Renal pelvis (tissue), 4 donors: ENCODE results near the gene TUBB4B. TPM values are rescaled to one million over a fixed set of nuclear protein-coding genes. Genes with fewer than 3 reads are reported as not detected.

Experiments used
- DNase-seq: peaks from one replicate; pipeline ENCODE4 v3.0.0-alpha.2; 2013
- polyA plus RNA-seq, 3 donors: library from polyadenylated mRNA; unstranded; fragments of 120-200 nt; gene quantifications; one replicate each; pipeline ENCODE4 v1.2.1, GENCODE V29; 2013; ENCODE audit not compliant: insufficient read length in 3 of 3

The TUBB4B gene
- polyA plus RNA-seq, 3 donors: 383 to 516 (median 420) TPM

DNA sequence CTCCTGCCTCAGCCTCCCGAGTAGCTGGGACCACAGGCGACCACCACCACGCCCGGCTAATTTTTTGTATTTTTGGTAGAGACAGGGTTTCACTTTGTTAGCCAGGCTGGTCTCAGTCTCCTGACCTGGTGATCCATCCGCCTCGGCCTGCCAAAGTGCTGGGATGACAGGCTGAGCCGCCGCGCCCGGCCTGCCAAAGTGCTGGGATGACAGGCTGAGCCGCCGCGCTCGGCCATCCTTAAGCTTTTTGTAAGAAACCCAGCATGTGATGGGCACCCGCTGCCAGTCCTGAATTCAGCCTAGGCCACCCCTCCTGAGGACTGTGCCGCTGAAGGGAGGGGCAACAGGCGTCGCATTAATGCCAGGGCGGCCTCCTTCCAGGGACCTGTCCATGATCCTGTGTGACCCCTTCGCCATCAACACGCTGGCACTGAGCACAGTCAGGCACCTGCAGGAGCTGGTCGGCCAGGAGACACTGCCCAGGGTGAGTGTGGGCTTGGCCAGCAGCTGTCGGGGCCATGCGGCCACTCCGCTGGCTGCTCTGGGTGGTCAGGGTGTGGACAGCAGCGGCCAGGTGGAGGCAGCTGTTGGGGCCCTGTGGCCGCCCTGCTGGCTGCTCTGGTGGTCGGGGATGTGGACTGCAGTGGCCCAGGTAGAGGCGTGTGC is 24.5 kb downstream of the TUBB4B start:
- no peak for DNase-seq

DNA sequence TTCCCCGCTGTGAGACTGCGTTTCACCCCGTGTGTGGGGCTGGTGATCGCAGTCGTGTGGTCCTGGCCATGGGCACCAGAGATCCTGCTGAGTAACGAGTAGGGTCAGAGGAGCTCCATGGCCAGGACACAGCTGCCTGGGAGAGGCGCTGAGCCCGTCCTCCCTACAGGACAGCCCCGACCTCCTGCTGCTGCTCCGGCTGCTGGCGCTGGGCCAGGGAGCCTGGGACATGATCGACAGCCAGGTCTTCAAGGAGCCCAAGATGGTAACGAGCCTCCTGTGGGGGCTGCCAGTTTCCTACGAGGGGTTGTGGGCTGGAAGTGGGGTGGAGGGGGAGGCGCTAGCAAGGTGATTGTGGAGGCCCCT is 25.1 kb downstream of the TUBB4B start:
- no peak for DNase-seq

DNA sequence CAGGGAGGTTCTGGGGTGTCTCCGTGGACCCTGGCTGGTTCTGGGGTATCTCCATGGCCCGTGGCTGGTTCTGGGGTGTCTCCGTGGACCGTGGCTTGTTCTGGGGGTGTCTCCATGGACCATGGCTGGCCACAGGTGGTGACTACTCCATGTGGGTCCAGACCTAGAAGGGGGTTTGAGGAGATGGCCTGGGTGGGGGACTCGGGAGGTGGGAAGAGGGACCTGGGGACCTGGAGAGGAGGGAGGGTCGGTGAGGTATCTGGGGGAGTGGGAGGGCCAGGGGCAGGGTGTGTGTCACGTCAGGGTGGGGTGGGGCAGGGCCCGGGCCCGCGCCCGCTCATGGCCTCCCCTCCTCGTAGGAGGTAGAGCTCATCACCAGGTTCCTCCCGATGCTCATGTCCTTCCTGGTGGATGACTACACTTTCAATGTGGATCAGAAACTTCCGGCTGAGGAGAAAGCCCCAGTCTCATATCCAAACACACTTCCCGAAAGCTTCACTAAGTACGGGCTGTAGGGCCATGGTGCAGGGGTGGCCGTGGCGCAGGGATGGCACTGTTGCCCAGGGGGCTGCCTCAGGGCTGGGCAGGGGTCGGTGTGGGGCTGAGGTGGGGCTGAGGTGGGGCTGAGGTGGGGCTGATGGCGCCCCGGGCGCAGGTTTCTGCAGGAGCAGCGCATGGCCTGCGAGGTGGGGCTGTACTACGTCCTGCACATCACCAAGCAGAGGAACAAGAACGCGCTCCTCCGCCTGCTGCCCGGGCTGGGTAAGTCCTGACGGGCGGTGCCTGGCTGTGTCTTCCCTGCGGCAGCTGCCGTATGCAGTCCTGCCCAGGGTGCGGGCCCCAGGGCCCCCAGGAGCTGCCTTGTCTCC is 25.7 kb downstream of the TUBB4B start:
- DNase-seq: no peak

DNA sequence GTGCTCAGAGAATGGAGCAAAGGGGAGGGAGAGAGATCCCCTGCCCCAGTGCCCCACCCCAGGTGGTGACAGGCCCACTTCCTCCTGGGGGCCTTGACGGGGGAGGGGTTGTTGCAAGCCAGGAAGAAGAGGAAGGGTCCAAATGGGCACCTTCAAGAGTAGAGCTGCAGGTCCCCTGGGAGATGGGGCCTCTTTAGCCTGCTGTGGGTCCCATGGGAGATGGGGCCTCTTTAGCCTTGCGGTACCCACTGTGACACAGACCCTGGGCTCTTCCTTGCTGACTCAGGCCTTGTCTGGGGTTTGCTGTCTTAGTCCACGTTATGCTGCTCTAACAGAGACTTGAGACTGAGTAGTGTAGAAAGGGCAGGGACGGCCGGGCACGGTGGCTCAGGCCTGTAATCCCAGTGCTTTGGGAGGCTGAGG is 26.9 kb downstream of the TUBB4B start:
- no peak for DNase-seq

DNA sequence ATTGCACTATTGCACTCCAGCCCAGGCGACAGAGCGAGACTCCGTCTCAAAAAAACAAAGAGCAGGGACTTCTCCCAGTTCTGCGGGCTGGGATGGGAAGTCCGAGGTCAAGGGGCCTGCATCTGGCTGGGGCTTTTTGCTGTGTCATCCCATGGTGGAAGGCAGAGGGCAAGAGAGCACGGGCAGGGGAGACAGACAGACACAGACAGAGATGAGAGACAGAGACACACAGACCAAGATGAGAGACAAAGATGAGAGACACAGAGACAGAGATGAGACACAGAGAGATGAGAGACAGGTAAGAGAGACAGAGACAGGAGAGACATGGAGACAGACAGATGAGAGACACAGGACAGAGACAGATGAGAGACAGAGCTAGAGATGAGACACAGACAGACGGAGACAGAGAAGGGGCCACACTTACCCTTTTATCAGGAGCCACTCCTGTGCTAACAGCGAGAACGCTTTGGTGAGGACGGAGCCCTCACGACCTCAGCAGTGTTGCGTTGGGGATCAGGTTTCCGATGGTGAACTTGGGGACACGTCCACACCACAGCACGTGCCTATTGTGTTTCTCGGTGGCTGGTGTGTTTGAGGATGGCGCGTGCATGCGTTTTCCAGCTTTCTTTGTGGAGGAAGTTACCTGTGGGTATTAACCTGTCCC is 27.6 kb downstream of the TUBB4B start:
- no peak for DNase-seq

DNA sequence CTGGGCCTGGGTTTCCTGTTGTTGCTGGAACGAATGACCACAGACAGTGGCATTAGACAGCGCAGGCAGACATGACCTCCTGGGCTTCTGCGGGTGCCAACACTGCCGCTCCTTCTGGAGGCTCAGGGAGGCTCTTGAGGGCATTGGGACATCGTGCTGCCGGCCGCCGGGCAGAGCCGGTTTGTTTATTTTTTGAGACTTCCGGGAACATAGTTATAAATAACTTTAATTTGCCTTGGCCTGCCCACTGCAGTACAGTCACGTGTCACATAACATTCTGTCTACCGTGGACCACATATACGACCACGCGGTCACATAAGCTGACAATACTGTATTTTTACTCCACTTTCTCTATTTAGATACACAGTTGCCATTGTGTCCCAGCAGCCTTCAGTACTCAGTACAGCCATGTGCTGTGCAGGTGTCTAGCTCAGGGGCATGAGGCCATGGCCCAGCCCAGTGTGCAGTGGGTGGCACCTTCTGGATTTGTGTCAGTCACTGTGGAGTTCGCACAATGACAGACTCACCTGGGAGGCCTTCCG is 28.2 kb downstream of the TUBB4B start:
- no peak for DNase-seq

DNA sequence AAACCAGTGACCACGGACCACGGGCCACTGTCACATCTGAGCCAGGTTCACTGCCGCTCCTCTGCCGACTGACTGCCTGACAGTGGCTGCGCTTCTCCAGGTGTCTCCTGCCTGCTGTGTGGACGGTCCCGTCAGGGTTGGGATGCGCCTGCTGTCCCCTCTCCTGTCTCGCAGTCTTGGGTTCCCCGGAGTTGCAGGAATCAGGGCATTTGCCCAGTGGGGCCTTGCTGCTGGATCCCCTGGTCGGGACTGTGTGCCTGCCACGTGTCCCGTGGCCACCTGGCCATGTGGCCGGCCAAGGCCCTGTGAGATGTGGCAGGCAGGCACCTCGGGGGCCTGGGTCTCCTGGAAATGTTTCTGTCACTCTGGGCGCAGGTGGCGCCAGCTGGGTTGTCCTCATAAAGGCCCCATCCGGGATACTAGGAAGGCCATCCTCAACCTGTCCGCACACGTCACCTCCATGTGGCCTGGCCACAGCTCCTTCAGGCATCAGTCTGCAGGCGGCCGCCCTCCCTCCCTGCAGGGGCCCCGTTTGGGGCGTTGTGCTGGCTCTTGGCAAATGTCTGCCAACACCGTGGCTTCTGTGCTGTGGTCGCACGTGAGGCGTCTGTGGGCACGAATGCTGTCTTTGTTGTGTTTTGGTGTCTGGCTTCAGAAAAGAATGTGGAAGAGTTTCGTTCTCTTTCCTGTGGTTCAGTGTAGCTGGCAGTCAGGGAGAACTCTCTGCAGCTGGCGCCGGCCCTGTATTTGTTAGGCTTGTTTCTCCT is 30.0 kb downstream of the TUBB4B start:
- no peak for DNase-seq

DNA sequence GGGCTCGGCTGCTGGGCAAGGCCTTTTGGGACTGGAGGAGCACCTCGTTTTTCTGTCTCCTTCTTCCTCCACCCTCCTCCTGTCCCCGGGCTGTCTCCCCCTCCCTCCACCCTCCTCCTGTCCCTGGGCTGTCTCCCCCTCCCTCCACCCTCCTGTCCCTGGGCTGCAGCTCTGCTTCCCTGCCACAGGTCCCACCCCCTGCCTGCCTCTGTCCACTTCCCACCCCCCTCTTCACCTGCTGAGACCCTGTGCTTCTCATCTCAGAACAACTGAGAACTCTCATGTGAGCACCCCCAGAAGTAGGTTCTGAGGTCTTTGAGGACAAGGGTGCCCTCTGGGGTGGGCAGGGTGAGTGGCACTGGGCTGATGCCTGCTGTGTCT is 30.6 kb downstream of the TUBB4B start:
- no peak for DNase-seq

DNA sequence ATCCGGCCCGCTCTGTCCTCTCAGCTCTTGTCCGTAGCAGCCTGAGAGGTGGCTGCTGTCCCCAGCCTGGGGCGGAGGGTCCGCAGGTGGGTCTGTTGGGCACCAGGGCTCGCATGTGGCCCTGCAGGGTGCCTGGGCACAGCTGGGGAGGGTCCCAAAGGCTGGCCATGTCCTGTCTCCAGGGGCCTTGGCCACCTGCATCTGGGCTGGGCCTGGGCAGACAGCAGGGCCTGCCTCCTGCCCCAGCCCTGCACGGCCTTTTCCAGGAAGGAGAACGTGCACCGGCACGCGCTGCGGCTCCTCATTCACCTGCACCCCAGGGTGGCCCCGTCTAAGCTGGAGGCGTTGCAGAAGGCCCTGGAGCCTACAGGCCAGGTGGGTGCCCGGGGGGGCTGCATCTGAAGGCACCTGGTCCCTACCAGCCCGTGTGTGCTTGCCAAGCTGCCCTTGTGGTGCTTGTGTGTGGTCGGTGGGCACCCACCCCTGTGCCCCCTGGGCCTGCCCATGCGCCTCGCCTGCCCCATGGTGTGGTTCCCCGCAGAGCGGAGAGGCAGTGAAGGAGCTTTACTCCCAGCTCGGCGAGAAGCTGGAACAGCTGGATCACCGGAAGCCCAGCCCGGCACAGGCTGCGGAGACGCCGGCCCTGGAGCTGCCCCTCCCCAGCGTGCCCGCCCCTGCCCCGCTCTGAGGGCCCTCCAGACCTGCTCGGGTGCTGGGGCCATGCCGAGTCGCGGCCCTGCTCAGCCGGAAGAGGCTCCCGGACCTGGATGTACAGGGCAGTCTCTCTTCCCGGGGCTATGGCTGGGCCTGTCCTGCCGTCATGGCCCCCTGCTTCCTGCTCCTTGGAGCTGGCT is 31.4 kb downstream of the TUBB4B start:
- no peak for DNase-seq

DNA sequence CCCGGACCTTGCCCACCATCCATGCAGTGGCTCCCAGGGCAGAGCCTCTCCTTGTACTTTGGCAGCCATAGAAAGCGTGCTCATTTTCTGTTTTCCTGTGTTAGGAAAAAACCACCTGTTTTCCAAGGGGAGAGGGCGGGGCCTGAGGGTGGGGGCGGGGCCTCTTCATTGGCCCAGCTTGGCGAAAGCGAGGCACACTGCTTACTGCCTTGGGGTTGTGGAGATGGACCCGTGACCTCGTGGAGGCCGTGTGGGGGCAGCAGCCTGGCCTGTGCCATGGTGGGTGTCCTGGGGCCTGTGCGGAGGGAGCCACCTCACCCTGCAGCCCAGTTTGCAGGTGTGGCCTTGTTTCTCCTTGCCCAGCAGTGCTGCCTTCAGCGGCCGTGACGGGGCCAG is 32.0 kb downstream of the TUBB4B start:
- DNase-seq: no peak

DNA sequence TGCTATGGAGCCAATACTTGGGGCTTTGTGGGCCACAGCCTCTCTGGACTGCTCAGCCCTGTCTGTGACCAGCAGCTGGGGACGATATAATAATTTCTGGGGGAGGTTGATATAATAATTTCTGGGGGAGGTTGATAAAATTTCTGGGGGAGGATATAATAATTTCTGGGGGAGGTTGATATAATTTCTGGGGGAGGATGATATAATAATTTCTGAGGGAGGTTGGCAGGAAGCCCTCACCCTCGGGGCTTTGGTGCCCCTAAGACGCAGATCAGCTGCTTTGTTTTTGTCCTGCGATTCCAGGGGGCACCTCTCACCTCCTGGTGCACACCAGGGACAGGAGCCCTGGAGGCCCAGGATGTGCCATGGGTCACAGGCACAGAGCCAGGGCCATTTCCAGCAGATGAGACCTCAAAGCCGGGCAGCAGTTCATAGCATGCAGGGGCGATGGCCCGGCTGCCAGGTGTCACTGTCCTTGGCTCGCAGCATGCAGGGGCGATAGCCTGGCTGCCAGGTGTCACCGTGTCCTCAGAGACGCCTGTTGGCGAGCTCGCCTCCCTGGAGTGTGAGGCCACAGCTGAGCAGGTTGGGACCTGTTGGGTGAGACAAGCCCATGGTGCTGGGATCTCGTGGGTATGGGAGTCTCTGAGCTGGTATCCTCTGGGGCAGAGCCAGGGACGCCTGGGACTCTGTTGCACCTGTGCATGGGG is 32.7 kb downstream of the TUBB4B start:
- DNase-seq: no peak

DNA sequence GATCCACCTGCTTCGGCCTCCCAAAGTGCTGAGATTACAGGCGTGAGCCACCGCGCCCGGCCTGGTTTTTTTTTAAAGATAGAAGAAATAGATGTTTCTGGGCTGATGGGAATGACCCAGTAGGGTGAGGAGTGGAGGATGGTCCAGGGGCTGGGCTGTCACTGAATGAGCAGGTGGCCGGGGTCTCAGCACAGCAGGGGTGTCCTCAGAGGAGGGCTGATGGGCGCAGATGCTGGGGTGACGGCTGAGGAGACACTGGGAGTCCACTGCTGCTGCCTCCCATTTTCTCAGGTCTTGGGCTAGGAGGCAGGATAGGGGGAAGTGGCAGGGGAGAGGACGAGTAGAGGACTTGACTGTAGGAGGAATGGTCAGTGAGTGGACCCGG is 34.1 kb downstream of the TUBB4B start:
- no peak for DNase-seq

DNA sequence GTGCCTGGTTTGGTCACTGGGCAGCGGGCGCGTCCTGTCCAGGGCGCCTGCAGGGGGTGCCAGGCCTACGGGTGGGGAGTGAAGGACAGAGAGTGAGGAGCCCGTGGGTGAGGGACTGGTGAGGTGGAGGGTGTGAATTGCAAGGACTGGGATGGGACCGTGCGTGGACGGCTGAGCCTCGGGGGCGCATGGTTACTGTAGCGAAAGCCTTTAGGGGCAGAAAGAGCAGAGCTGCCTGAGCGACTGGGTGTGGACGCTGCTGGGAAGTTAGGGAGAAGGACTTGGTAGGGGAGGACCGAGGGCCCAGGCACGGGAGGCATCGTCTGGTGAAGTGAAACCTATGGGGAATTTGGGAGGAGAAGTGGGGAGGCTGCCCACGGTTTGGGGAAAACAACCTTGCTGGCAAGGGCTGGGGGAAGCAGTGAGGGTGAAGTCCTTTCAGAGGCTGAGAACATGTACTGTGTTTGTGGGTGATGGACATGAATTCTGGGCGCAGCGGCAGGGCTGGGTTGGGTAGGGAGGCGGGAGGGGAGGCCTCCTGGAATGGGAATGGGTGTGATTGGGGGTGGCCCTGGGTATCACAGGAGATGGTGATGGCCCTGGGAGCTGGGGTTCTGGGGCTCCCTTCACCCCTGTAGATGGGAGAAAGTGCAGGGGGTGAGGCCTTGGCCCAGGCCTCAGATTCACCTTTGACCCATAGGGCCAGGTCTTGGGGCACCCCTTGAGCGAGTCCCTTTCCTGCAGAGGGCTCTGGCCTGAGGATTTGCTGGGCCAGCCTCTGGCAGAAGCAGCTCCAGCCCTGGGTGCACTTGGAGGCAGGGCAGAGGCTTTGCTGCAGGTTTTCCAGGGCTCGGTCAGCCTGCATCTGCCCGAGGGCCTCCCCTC is 34.7 kb downstream of the TUBB4B start:
- no peak for DNase-seq

DNA sequence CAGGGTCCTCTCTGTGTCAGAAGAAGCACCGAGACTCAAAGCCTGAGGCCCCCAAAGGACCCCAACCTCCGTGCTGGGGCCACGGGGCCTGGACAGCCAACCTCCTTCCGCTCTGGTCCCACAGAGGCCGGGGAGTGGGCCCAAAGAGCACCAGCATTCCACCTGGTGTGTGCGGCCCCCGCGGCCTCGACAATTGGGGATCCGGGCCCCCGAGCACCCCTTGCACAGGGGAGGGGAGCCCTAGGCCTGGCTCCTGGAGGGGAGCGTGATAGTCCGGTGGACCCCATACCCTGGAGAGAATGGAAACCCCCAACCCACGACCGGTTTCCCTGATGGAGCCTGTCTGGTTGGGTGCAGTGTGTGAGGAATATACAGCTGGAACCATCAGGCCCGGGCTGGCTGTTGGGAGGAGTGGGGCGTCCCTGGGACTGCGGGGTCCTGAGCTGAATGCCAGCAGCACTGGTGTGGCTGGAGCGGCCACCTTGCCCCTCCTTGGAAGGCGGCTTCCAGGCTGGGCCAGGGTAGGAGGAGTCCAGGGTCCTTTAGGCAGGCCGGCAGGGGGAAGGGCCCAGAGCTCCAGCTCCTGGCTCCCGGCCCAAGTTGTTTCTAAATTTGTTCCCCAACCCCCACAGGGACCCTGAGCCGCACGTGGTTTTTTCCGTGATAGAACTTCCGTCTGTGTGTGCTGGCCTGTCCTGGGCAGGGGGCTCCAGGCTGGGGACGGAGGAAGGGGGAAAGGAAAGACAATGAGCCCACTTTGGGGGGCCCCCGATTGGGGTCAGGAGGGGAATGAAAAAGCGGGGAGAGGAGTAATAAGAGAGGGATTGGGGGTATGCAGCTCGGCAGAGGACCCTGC is 35.6 kb downstream of the TUBB4B start:
- no peak for DNase-seq

DNA sequence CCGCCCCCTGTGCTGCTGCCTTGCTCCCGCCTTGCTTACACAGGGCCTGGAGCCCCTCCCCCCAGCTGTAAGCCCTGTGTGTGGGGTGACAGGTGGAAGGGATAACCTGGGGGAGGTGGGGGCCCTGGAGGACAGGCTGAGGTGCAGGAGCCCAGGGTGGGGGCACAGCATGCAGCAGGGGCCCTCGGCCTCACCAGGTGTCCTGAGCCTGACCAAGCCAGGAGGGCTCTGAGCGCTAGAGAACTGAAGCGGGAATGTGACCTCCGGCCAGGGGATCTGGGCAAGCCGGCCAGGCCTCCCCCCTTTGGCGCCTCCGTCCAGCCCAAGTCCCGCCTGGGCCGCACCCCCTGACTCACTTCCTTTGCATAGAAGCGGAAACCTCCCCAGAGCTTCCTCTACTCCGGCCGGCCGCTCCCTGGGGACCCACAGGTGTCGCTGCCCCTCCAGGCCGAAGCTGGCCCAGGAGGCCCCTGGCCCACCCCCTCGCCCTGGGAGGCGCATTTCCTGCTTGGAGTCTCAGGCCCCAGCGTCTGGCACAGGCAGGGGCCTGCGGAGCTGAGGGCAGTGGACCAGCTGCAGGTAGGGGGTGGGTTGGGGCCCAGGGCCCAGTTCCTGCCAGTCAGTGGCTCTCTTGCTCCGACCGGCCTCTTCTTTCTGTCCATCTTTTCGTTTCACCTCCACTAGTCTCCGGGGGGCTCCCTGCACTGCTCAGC is 36.4 kb downstream of the TUBB4B start, which contains the start of gene TOR4A:
Gene TOR4A, plus strand, starts transcription at position 398 of the 713 bp plus-strand sequence. CDS start 964 bp downstream, outside the sequence.
- DNase-seq: no peak

DNA sequence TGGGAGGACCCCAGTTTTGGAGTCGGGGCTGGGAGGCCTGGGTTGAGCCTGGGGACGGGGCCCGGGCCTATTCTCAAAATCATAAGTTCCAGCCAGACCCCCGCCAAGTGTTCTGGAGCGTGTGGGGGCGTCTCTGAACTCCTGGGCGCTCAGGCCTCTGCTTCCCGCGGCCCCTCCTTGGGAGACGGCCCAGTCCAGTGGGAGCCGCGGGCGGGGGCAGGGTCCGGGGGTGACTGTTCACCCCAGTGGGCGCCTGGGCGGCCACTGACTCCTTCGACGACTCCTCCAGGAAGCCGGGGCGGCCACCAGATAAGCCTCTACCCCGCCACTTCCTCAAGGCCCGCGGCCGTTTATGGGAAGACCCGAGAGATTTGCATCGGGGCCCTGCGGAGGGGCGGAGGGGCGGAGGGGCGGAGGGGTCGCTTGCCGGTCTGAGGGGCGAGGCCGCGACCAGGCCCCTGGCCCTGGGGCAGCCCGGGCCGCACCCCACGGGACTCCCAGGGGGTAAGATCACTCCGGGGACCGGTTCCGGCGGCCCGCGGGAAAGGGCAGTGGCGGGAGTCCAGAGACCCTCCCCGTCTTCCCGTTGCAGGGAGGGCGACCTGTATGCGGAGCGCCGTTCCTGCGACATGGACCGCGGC is 37.1 kb downstream of the TUBB4B start:
- DNase-seq: no peak
